HepG2 (cell line): ENCODE results near the gene CCDC178. TPM values are rescaled to one million over a fixed set of nuclear protein-coding genes. Genes with fewer than 3 reads are reported as not detected.

Experiments
- ATAC-seq: fragments of 200-7000 bp; cut with Tn5 transposase; 3 replicates; pipeline ENCODE4 v1.9.1; 2020; ENCODE audit warnings: mild to moderate bottlenecking, moderate library complexity
- BruUV-seq: library from RNA; stranded (reverse); fragments of 400-500 nt; replicated peaks from 2 replicates; lab custom pipeline; 2021; lab: Mats Ljungman, UMichigan
- CTCF ChIA-PET: fragments of 300-600 bp; formaldehyde crosslinking; extraction: SDS; loops from one replicate; lab custom pipeline; 2021; ENCODE audit warnings: low total read pairs, inconsistent platforms, low intra/inter-chr PET ratio; lab: Yijun Ruan, JAX
- POLR2A ChIA-PET: fragments of 350-600 bp; sonication (Branson Sonifier 250); formaldehyde crosslinking; loops from one replicate; lab custom pipeline; 2020; ENCODE audit warnings: antibody characterized with exemption, inconsistent platforms; lab: Yijun Ruan, JAX
- DNase-seq: peaks from one replicate; pipeline ENCODE4 v3.0.0-alpha.2; 2015; ENCODE audit warnings: low spot score
- FAIRE-seq: peaks from 3 replicates; lab custom pipeline; 2011; peaks lifted over from hg19 to GRCh38; lab: Jason Lieb, UNC
- H2AFZ ChIP-seq: one replicate; pipeline ENCODE4 v1.6.1; 2011; ENCODE audit warnings: low read length, inconsistent platforms
- H3K27ac ChIP-seq: fragments of 300-600 bp; 3 replicates; pipeline ENCODE4 v1.8.0; 2011; ENCODE audit warnings: mixed run types, mild to moderate bottlenecking, mixed read lengths, low read length, inconsistent platforms; ENCODE audit not compliant: insufficient read depth; ENCODE audit errors: extremely low read length
- H3K27me3 ChIP-seq, 2 experiments: fragments of 200-600 bp in 1 of 2; 2 replicates in 1 of 2; 3 replicates in 1 of 2; pipeline versions ENCODE4 v1.6.0 to v1.8.0; 2011; ENCODE audit warnings: low read length in 2 of 2, mild to moderate bottlenecking in 2 of 2, moderate library complexity in 2 of 2, inconsistent platforms in 1 of 2; ENCODE audit not compliant: insufficient read depth in 2 of 2, control insufficient read depth in 1 of 2
- H3K36me3 ChIP-seq, 2 experiments: fragments of 200-600 bp in 1 of 2; replicated peaks in 1 of 2; 2 replicates in 1 of 2; 3 replicates in 1 of 2; pipeline versions ENCODE4 v1.5.1 to v1.8.0; 2011; ENCODE audit warnings: low read length in 2 of 2, inconsistent platforms in 1 of 2; ENCODE audit not compliant: insufficient read depth in 2 of 2, control insufficient read depth in 1 of 2
- H3K4me1 ChIP-seq: 2 replicates; pipeline ENCODE4 v1.5.1; 2012; ENCODE audit warnings: low read length, inconsistent platforms; ENCODE audit not compliant: insufficient read depth
- H3K4me2 ChIP-seq: 2 replicates; pipeline ENCODE4 v1.6.0; 2011; ENCODE audit warnings: low read depth, low read length, inconsistent platforms
- H3K4me3 ChIP-seq, 3 experiments: fragments of 200-600 bp in 1 of 3; sonication (generic), shearing (Covaris generic) in 1 of 3; replicated peaks in 1 of 3; 2 replicates each; pipeline ENCODE4 v1.5.1; 2011 to 2016; ENCODE audit warnings: low read length in 3 of 3, inconsistent platforms in 2 of 3, low read depth in 2 of 3, mild to moderate bottlenecking in 2 of 3, control low read depth in 1 of 3, mixed read lengths in 1 of 3; ENCODE audit not compliant: insufficient read depth in 1 of 3
- H3K79me2 ChIP-seq: one replicate; pipeline ENCODE4 v1.6.1; 2011; ENCODE audit warnings: low read length, inconsistent platforms; ENCODE audit not compliant: insufficient read depth
- H3K9ac ChIP-seq: 2 replicates; pipeline ENCODE4 v1.6.0; 2011; ENCODE audit warnings: mild to moderate bottlenecking, low read depth, low read length, inconsistent platforms; ENCODE audit not compliant: insufficient read depth
- H3K9me3 ChIP-seq: 2 replicates; pipeline ENCODE4 v1.5.1; 2012; ENCODE audit warnings: mild to moderate bottlenecking, low read length
- H4K20me1 ChIP-seq: 2 replicates; pipeline ENCODE4 v1.6.0; 2011; ENCODE audit warnings: inconsistent platforms, mild to moderate bottlenecking, low read length, moderate library complexity; ENCODE audit not compliant: insufficient read depth
- FOXK1 ChIP-seq: sonication (generic); formaldehyde crosslinking; IDR thresholded peaks from 2 replicates; pipeline ENCODE4 v1.4.0; 2020; ENCODE audit warnings: low read depth, missing genetic modification reagents, borderline replicate concordance
- IRF2 ChIP-seq: IDR thresholded peaks from 2 replicates; pipeline ENCODE4 v1.6.1; 2018; ENCODE audit warnings: missing genetic modification reagents, missing compliant biosample characterization
- MAZ ChIP-seq, 2 experiments: sonication (generic) in 1 of 2; formaldehyde crosslinking in 1 of 2; IDR thresholded peaks; 2 replicates each; pipeline versions ENCODE4 v1.5.0 to v1.6.1; 2012 to 2020; ENCODE audit warnings: low read depth in 2 of 2, mild to moderate bottlenecking in 2 of 2, borderline replicate concordance in 1 of 2, improper control_type of control experiment in 1 of 2, low read length in 1 of 2, missing genetic modification reagents in 1 of 2, moderate library complexity in 1 of 2
- MBD4 ChIP-seq: IDR thresholded peaks from 2 replicates; pipeline ENCODE4 v1.6.1; 2012; ENCODE audit warnings: low read length, inconsistent platforms, borderline replicate concordance
- RAD21 ChIP-seq: fragments of 450-650 bp; formaldehyde crosslinking; IDR thresholded peaks from 2 replicates; pipeline ENCODE4 v1.5.0; 2020; ENCODE audit warnings: mild to moderate bottlenecking
- REPIN1 ChIP-seq: sonication (generic); formaldehyde crosslinking; IDR thresholded peaks from 2 replicates; pipeline ENCODE4 v1.8.0; 2022; ENCODE audit warnings: missing genetic modification reagents, low read depth, mild to moderate bottlenecking, borderline replicate concordance
- SAP130 ChIP-seq: IDR thresholded peaks from 2 replicates; pipeline ENCODE4 v1.6.1; 2016; ENCODE audit warnings: low read depth
- STAG1 ChIP-seq: sonication (generic); formaldehyde crosslinking; IDR thresholded peaks from 2 replicates; pipeline ENCODE4 v1.4.0; 2020; ENCODE audit warnings: missing genetic modification reagents
- ZNF569 ChIP-seq: sonication (generic); formaldehyde crosslinking; IDR thresholded peaks from 2 replicates; pipeline ENCODE4 v1.5.0; 2020; ENCODE audit warnings: mild to moderate bottlenecking, missing genetic modification reagents, moderate library complexity, borderline replicate concordance
- ZNF788 ChIP-seq: sonication (generic); formaldehyde crosslinking; IDR thresholded peaks from 2 replicates; pipeline ENCODE4 v1.5.0; 2020; ENCODE audit warnings: mild to moderate bottlenecking, missing genetic modification reagents, borderline replicate concordance
- WGBS: methylation state at CpG from one replicate; pipeline ENCODE4 v1.1.6; 2017; ENCODE audit warnings: low lambda C conversion rate; 5-methylcytosine and 5-hydroxymethylcytosine counted together
- in situ Hi-C: cut with HindIII; loops from 2 replicates; pipeline ENCODE4 v1.10.0; 2017; ENCODE audit warnings: low pct_unique_long_range_greater_than_20kb; ENCODE audit not compliant: extremely low pct_ligation_motif_present
- intact Hi-C: fragments of 100-400 bp; cut with micrococcal nuclease; formaldehyde crosslinking; loops from one replicate; pipeline ENCODE4 v1.10.0; 2022; ENCODE audit not compliant: unreplicated experiment
- polyA plus RNA-seq, 8 experiments: library from polyadenylated mRNA; depleted of rRNA in 3 of 8; stranded (reverse) in 7 of 8; unstranded in 1 of 8; fragments of >200 nt; fragmentation: Illumina TruSeq in 4 of 8; extraction: Trizol in 4 of 8; gene quantifications; 2 replicates each; pipeline versions ENCODE4 v1.2.1 to v1.2.3, GENCODE V29; 2011 to 2016; ENCODE audit warnings: low read depth in 4 of 8, missing spikeins in 1 of 8, mixed read lengths in 1 of 8; ENCODE audit not compliant: insufficient read depth in 1 of 8
- total RNA-seq, 5 experiments: library from RNA; depleted of rRNA; stranded (reverse); fragments of >200 nt; fragmentation: Illumina TruSeq; extraction: Trizol; gene quantifications; 2 replicates each; pipeline ENCODE4 v1.2.3, GENCODE V29; 2016; ENCODE audit warnings: low read depth in 1 of 5
- TF ChIP-seq, protein P1 (sequence below): sonication (generic); formaldehyde crosslinking; IDR thresholded peaks from 2 replicates; pipeline ENCODE4 v1.5.0; 2020; ENCODE audit warnings: mild to moderate bottlenecking, missing genetic modification reagents, moderate library complexity
- TF ChIP-seq, protein P2 (sequence below): IDR thresholded peaks from 2 replicates; pipeline ENCODE4 v1.6.1; 2016; ENCODE audit warnings: low read depth
- TF ChIP-seq, protein P3 (sequence below): IDR thresholded peaks from 2 replicates; pipeline ENCODE4 v1.4.0; 2020; ENCODE audit warnings: mild to moderate bottlenecking, missing genetic modification reagents

Gene CCDC178
- total and polyA plus RNA-seq, 2 of the 13 experiments (the other 11 are each of a cell fraction or from before 2014, with no cell fraction given), result not detected

DNA sequence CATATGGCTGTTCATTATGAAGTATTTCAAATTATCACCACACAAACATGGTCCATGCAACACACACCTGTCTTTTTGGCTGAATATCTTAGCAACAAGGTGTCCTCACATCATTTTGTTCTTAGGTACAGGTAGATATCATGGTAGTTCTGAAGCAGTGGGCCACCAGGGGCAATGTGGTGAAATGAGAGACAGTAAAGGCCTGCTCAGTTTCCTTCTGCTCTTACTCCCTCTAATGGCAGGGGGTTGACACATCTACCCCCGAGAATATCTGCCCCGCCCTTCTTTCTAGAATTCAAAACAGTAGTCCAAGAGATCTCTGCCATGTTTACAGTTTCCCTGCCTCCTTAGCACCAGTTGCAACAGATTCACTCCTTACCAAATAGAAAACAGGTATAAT lies 520.7 kb downstream of the CCDC178 start:
- H3K36me3 ChIP-seq, result no peaks in the 10 kb centered on the region
- intact Hi-C loops, result loop anchor here (1.0 to 10.0 kb wide), 4 partner anchors 85 to 245 kb away; no protein-coding TSS in a partner anchor
- H3K27me3 ChIP-seq, result no peaks in the 10 kb centered on the region
- no peak overlapping the region for H2AFZ ChIP-seq
- BruUV-seq, result no TSS peak
- no peak overlapping the region for H3K4me3 ChIP-seq
- POLR2A ChIA-PET, result no interaction called here
- in situ Hi-C loops, result loop anchor here (5.0 kb wide), 1 partner anchor 202 kb away; no protein-coding TSS in a partner anchor
- no peaks in the 10 kb centered on the region for H3K9me3 ChIP-seq
- H3K4me2 ChIP-seq, result no peak overlapping the region
- CTCF ChIA-PET, result interaction anchor here (1.3 to 2.9 kb wide), 4 partner anchors 20 to 344 kb away, joined by 5 to 24 read pairs (median 6); no protein-coding TSS in a partner anchor
- H3K4me1 ChIP-seq, result peaks cover 21% of the 10 kb centered on the region
- H3K9ac ChIP-seq, result no peak overlapping the region
- DNase-seq, result peak; percentile 85
- WGBS, result 0% methylated on average over 2 of the region's 2 CpGs
- ATAC-seq, result peak; percentile 100
- FAIRE-seq, result peak; percentile 78
- no peaks in the 10 kb centered on the region for H3K79me2 ChIP-seq
- H3K27ac ChIP-seq, result no peak overlapping the region
- no peaks in the 10 kb centered on the region for H4K20me1 ChIP-seq
- peak; percentile 32; the same call in 1 of the 2 replicates for TF ChIP-seq ZNF788 (CRISPR knock-in tag)
- 0 out of 2 replicates have a peak, but pooled peaks have one; percentile 40 for TF ChIP-seq REPIN1 (CRISPR knock-in tag)
- TF ChIP-seq RAD21 (CRISPR knock-in tag), result peak; percentile 89
- TF ChIP-seq, protein P1, sequence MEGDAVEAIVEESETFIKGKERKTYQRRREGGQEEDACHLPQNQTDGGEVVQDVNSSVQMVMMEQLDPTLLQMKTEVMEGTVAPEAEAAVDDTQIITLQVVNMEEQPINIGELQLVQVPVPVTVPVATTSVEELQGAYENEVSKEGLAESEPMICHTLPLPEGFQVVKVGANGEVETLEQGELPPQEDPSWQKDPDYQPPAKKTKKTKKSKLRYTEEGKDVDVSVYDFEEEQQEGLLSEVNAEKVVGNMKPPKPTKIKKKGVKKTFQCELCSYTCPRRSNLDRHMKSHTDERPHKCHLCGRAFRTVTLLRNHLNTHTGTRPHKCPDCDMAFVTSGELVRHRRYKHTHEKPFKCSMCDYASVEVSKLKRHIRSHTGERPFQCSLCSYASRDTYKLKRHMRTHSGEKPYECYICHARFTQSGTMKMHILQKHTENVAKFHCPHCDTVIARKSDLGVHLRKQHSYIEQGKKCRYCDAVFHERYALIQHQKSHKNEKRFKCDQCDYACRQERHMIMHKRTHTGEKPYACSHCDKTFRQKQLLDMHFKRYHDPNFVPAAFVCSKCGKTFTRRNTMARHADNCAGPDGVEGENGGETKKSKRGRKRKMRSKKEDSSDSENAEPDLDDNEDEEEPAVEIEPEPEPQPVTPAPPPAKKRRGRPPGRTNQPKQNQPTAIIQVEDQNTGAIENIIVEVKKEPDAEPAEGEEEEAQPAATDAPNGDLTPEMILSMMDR (CRISPR knock-in tag), result peak; percentile 89
- TF ChIP-seq IRF2 (CRISPR knock-in tag), result 0 out of 2 replicates have a peak, but pooled peaks have one; percentile 57
- peak; percentile 42; the same call in 1 of the 2 replicates for TF ChIP-seq FOXK1
- peak; percentile 93 for TF ChIP-seq STAG1
- no peak for TF ChIP-seq ZNF569 (CRISPR knock-in tag)
- TF ChIP-seq, protein P2, sequence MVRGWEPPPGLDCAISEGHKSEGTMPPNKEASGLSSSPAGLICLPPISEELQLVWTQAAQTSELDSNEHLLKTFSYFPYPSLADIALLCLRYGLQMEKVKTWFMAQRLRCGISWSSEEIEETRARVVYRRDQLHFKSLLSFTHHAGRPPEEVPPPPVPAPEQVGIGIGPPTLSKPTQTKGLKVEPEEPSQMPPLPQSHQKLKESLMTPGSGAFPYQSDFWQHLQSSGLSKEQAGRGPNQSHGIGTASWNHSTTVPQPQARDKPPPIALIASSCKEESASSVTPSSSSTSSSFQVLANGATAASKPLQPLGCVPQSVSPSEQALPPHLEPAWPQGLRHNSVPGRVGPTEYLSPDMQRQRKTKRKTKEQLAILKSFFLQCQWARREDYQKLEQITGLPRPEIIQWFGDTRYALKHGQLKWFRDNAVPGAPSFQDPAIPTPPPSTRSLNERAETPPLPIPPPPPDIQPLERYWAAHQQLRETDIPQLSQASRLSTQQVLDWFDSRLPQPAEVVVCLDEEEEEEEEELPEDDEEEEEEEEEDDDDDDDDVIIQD, result 0 out of 2 replicates have a peak, but pooled peaks have one; percentile 19
- TF ChIP-seq MBD4, result no peak
- 0 out of 2 replicates have a peak, but pooled peaks have one; percentile 18 for TF ChIP-seq MAZ (IDR thresholded peaks at IDR 0.05; ENCODE audit: borderline replicate concordance, low read depth, low read length)
- no peak for TF ChIP-seq MAZ (CRISPR knock-in tag; IDR thresholded peaks at IDR 0.05; ENCODE audit: low read depth)
- TF ChIP-seq, protein P3, sequence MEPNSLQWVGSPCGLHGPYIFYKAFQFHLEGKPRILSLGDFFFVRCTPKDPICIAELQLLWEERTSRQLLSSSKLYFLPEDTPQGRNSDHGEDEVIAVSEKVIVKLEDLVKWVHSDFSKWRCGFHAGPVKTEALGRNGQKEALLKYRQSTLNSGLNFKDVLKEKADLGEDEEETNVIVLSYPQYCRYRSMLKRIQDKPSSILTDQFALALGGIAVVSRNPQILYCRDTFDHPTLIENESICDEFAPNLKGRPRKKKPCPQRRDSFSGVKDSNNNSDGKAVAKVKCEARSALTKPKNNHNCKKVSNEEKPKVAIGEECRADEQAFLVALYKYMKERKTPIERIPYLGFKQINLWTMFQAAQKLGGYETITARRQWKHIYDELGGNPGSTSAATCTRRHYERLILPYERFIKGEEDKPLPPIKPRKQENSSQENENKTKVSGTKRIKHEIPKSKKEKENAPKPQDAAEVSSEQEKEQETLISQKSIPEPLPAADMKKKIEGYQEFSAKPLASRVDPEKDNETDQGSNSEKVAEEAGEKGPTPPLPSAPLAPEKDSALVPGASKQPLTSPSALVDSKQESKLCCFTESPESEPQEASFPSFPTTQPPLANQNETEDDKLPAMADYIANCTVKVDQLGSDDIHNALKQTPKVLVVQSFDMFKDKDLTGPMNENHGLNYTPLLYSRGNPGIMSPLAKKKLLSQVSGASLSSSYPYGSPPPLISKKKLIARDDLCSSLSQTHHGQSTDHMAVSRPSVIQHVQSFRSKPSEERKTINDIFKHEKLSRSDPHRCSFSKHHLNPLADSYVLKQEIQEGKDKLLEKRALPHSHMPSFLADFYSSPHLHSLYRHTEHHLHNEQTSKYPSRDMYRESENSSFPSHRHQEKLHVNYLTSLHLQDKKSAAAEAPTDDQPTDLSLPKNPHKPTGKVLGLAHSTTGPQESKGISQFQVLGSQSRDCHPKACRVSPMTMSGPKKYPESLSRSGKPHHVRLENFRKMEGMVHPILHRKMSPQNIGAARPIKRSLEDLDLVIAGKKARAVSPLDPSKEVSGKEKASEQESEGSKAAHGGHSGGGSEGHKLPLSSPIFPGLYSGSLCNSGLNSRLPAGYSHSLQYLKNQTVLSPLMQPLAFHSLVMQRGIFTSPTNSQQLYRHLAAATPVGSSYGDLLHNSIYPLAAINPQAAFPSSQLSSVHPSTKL, result peak; percentile 66
- TF ChIP-seq SAP130 (CRISPR knock-in tag), result peak; percentile 42; the same call in 1 of the 2 replicates
